HepG2 (cell line): ENCODE results near the gene XRCC1. TPM values are rescaled to one million over a fixed set of nuclear protein-coding genes. Genes with fewer than 3 reads are reported as not detected.

ENCODE experiments used
- CBX5 ChIP-seq: sonication (generic); formaldehyde crosslinking; IDR thresholded peaks from 2 replicates; pipeline ENCODE4 v1.4.0; 2020; ENCODE audit warnings: missing genetic modification reagents, borderline replicate concordance
- CHD2 ChIP-seq: IDR thresholded peaks from 2 replicates; pipeline ENCODE4 v1.6.1; 2011; ENCODE audit warnings: low read depth, low read length, improper control_type of control experiment
- DPF2 ChIP-seq: sonication (generic); formaldehyde crosslinking; IDR thresholded peaks from 2 replicates; pipeline ENCODE4 v1.4.0; 2020; ENCODE audit warnings: mild to moderate bottlenecking, low read depth, missing genetic modification reagents, borderline replicate concordance
- HOXA3 ChIP-seq: sonication (generic); formaldehyde crosslinking; IDR thresholded peaks from 2 replicates; pipeline ENCODE4 v1.5.0; 2020; ENCODE audit warnings: missing genetic modification reagents
- MIXL1 ChIP-seq: IDR thresholded peaks from 2 replicates; pipeline ENCODE4 v1.6.1; 2016
- NCOA1 ChIP-seq: sonication (generic); formaldehyde crosslinking; IDR thresholded peaks from 2 replicates; pipeline ENCODE4 v1.9.0; 2021; ENCODE audit warnings: missing genetic modification reagents
- NFATC3 ChIP-seq: sonication (generic); formaldehyde crosslinking; IDR thresholded peaks from 2 replicates; pipeline ENCODE4 v1.5.1; 2020; ENCODE audit warnings: mild to moderate bottlenecking, missing genetic modification reagents
- NFIB ChIP-seq: sonication (generic); formaldehyde crosslinking; IDR thresholded peaks from 2 replicates; pipeline ENCODE4 v1.9.0; 2021; ENCODE audit warnings: missing genetic modification reagents, mild to moderate bottlenecking, borderline replicate concordance
- NR1H2 ChIP-seq: sonication (generic); formaldehyde crosslinking; IDR thresholded peaks from 2 replicates; pipeline ENCODE4 v1.8.1; 2022; ENCODE audit warnings: low read depth, missing genetic modification reagents, borderline replicate concordance
- NR2F1 ChIP-seq, 2 experiments: fragments of 450-650 bp in 1 of 2; formaldehyde crosslinking in 1 of 2; IDR thresholded peaks; 2 replicates each; pipeline versions ENCODE4 v1.5.0 to v1.6.1; 2016 to 2020; ENCODE audit warnings: mild to moderate bottlenecking in 1 of 2, missing compliant biosample characterization in 1 of 2, missing genetic modification reagents in 1 of 2, moderate library complexity in 1 of 2
- SIX1 ChIP-seq: sonication (generic); formaldehyde crosslinking; IDR thresholded peaks from 2 replicates; pipeline ENCODE4 v1.4.0; 2020; ENCODE audit warnings: missing genetic modification reagents, borderline replicate concordance
- SP5 ChIP-seq: IDR thresholded peaks from 2 replicates; pipeline ENCODE4 v1.6.1; 2016; ENCODE audit warnings: low read depth, borderline replicate concordance
- ZC3H13 ChIP-seq: sonication (generic); formaldehyde crosslinking; IDR thresholded peaks from 2 replicates; pipeline ENCODE4 v1.8.1; 2023; ENCODE audit warnings: mild to moderate bottlenecking, missing genetic modification reagents, moderate library complexity
- ZFP62 ChIP-seq: sonication (generic); formaldehyde crosslinking; IDR thresholded peaks from 2 replicates; pipeline ENCODE4 v1.4.0; 2020; ENCODE audit warnings: missing genetic modification reagents
- ZFX ChIP-seq: sonication (generic); formaldehyde crosslinking; IDR thresholded peaks from 2 replicates; pipeline ENCODE4 v1.4.0; 2020; ENCODE audit warnings: mild to moderate bottlenecking, low read depth, missing genetic modification reagents, moderate library complexity
- ZMYM4 ChIP-seq: sonication (generic); formaldehyde crosslinking; IDR thresholded peaks from 2 replicates; pipeline ENCODE4 v1.8.1; 2023; ENCODE audit warnings: mild to moderate bottlenecking, missing genetic modification reagents
- ZNF207 ChIP-seq: fragments of 450-650 bp; IDR thresholded peaks from 2 replicates; pipeline ENCODE4 v1.6.1; 2016; ENCODE audit warnings: antibody characterized with exemption, borderline replicate concordance
- ZNF317 ChIP-seq: sonication (generic); formaldehyde crosslinking; IDR thresholded peaks from 2 replicates; pipeline ENCODE4 v1.5.0; 2020; ENCODE audit warnings: mild to moderate bottlenecking, missing genetic modification reagents
- ZNF33A ChIP-seq: sonication (generic); formaldehyde crosslinking; IDR thresholded peaks from 2 replicates; pipeline ENCODE4 v1.5.1; 2020; ENCODE audit warnings: missing genetic modification reagents, mild to moderate bottlenecking, moderate library complexity, borderline replicate concordance
- ZNF660 ChIP-seq: sonication (generic); formaldehyde crosslinking; IDR thresholded peaks from 2 replicates; pipeline ENCODE4 v1.5.1; 2020; ENCODE audit warnings: mild to moderate bottlenecking, low read depth, missing genetic modification reagents, borderline replicate concordance
- ZNF703 ChIP-seq: sonication (generic); formaldehyde crosslinking; IDR thresholded peaks from 2 replicates; pipeline ENCODE4 v1.5.1; 2020; ENCODE audit warnings: missing genetic modification reagents, mild to moderate bottlenecking, moderate library complexity, borderline replicate concordance
- ZNF75D ChIP-seq: sonication (generic); formaldehyde crosslinking; IDR thresholded peaks from 2 replicates; pipeline ENCODE4 v1.8.1; 2023; ENCODE audit warnings: missing genetic modification reagents, mild to moderate bottlenecking, borderline replicate concordance
- polyA plus RNA-seq, 8 experiments: library from polyadenylated mRNA; depleted of rRNA in 3 of 8; stranded (reverse) in 7 of 8; unstranded in 1 of 8; fragments of >200 nt; fragmentation: Illumina TruSeq in 4 of 8; extraction: Trizol in 4 of 8; gene quantifications; 2 replicates each; pipeline versions ENCODE4 v1.2.1 to v1.2.3, GENCODE V29; 2011 to 2016; ENCODE audit warnings: low read depth in 4 of 8, missing spikeins in 1 of 8, mixed read lengths in 1 of 8; ENCODE audit not compliant: insufficient read depth in 1 of 8
- total RNA-seq, 5 experiments: library from RNA; depleted of rRNA; stranded (reverse); fragments of >200 nt; fragmentation: Illumina TruSeq; extraction: Trizol; gene quantifications; 2 replicates each; pipeline ENCODE4 v1.2.3, GENCODE V29; 2016; ENCODE audit warnings: low read depth in 1 of 5
- TF ChIP-seq, protein P1 (sequence below): sonication (generic); formaldehyde crosslinking; IDR thresholded peaks from 2 replicates; pipeline ENCODE4 v1.4.0; 2020; ENCODE audit warnings: missing genetic modification reagents, low read depth, mild to moderate bottlenecking, borderline replicate concordance
- TF ChIP-seq, protein P2 (sequence below): IDR thresholded peaks from 2 replicates; pipeline ENCODE4 v1.6.1; 2012; ENCODE audit warnings: low read length, improper control_type of control experiment
- TF ChIP-seq, protein P3 (sequence below): sonication (generic); formaldehyde crosslinking; IDR thresholded peaks from 2 replicates; pipeline ENCODE4 v1.8.1; 2023; ENCODE audit warnings: mild to moderate bottlenecking, moderate library complexity, missing genetic modification reagents

Gene XRCC1
- total and polyA plus RNA-seq, 2 of the 13 experiments (the other 11 are each of a cell fraction or from before 2014, with no cell fraction given): 24.7 to 26.3 TPM

DNA sequence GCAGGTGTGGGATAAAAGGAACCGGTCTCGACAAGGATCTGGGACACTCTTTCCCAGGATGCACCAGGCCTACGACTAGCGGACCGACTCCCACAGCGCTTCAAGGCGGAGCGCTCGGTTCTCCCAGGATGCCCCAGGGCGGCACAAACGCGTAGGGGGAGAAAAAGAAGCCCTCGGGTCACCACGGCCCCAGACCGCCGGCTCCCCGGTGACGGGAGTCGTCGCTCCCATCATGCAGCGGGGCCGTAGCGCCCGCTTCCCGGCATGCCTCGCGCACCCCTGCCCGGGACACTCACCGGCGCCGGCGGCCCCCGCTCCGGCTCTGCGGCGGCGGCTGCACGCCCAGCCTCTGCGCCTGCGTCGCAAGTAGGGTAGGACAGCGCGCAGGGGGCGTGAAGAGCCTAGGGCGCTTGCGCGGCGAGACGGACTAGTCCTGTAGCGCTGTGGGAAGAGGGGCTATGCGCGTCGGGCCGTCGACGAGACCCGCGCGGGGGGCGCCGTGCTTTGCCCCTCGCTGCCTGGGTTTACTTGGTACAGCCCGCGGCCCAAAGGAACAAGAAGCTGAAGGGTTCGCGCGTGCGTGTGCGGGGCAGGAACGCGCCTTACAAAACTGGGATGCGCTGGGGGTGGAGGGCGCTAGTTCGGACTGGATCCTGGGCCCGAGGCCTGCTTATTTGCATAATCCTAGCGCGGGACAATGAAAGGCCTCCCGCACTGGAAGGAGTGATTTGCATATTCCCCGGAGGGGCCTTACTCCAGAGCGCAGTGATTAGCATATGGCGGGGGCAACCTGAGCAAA lies 44.1 kb upstream of the XRCC1 start, which contains the start of gene ZNF428 (continued):
- TF ChIP-seq, protein P1, sequence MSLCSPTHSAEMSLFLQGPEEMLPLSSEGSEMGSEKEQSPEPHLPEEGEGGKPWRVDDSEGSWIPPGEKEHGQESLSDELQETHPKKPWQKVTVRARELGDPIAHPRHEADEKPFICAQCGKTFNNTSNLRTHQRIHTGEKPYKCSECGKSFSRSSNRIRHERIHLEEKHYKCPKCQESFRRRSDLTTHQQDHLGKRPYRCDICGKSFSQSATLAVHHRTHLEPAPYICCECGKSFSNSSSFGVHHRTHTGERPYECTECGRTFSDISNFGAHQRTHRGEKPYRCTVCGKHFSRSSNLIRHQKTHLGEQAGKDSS: 0 out of 2 replicates have a peak, but pooled peaks have one; percentile 14
- TF ChIP-seq HOXA3 (peak; percentile 80), NCOA1 (CRISPR knock-in tag) (no peak; the same call in 1 of the 2 replicates), ZNF33A (CRISPR knock-in tag) (peak; percentile 75; the same call in 1 of the 2 replicates), ZNF207 (no peak), ZNF703 (CRISPR knock-in tag) (no peak), SIX1 (CRISPR knock-in tag) (no peak), MIXL1 (0 out of 2 replicates have a peak, but pooled peaks have one; percentile 12), ZNF75D (CRISPR knock-in tag) (no peak), NR2F1 (CRISPR knock-in tag; IDR thresholded peaks at IDR 0.05) (no peak), CHD2 (peak; percentile 34; the same call in 1 of the 2 replicates), NR1H2 (CRISPR knock-in tag) (peak; percentile 72; the same call in 1 of the 2 replicates), DPF2 (CRISPR knock-in tag) (no peak), NFIB (CRISPR knock-in tag) (no peak), ZMYM4 (CRISPR knock-in tag) (peak; percentile 10; the same call in 1 of the 2 replicates), NFATC3 (CRISPR knock-in tag) (no peak), ZNF317 (CRISPR knock-in tag) (peak; percentile 77; the same call in 1 of the 2 replicates), ZC3H13 (CRISPR knock-in tag) (peak; percentile 98), ZFX (CRISPR knock-in tag) (peak; percentile 88), ZNF660 (CRISPR knock-in tag) (no peak), SP5 (0 out of 2 replicates have a peak, but pooled peaks have one; percentile 18), ZFP62 (CRISPR knock-in tag) (peak; percentile 88; the same call in 1 of the 2 replicates), CBX5 (no peak)
- TF ChIP-seq, protein P2, sequence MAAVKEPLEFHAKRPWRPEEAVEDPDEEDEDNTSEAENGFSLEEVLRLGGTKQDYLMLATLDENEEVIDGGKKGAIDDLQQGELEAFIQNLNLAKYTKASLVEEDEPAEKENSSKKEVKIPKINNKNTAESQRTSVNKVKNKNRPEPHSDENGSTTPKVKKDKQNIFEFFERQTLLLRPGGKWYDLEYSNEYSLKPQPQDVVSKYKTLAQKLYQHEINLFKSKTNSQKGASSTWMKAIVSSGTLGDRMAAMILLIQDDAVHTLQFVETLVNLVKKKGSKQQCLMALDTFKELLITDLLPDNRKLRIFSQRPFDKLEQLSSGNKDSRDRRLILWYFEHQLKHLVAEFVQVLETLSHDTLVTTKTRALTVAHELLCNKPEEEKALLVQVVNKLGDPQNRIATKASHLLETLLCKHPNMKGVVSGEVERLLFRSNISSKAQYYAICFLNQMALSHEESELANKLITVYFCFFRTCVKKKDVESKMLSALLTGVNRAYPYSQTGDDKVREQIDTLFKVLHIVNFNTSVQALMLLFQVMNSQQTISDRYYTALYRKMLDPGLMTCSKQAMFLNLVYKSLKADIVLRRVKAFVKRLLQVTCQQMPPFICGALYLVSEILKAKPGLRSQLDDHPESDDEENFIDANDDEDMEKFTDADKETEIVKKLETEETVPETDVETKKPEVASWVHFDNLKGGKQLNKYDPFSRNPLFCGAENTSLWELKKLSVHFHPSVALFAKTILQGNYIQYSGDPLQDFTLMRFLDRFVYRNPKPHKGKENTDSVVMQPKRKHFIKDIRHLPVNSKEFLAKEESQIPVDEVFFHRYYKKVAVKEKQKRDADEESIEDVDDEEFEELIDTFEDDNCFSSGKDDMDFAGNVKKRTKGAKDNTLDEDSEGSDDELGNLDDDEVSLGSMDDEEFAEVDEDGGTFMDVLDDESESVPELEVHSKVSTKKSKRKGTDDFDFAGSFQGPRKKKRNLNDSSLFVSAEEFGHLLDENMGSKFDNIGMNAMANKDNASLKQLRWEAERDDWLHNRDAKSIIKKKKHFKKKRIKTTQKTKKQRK: no peak
- TF ChIP-seq, protein P3, sequence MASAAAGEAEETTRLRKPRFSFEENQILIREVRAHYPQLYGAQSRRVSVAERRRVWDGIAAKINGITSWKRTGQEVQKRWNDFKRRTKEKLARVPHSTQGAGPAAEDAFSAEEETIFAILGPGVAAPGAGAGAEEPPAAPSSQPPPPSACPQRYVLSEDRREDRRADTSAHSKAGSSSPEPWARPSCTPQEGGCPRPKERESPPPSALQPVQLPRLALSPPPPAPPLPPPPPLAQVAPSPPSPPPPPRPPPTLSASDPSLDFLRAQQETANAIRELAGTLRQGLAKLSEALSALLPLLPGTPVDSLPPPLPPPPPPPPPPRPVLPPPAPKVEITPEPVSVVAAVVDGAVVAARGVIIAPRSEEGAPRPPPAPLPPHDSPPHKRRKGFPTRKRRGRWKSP (CRISPR knock-in tag): peak; percentile 99
